Measurements from ENCODE around the gene INPP5A.
A peak's percentile ranks its signal among the peaks of the same experiment; 100 is the strongest.
"Not testable (repeated sequence)": the region's sequence is repeated elsewhere in the genome, so short reads cannot be mapped to it uniquely, and the experiment has no call there.

Gene INPP5A

GRCh38 chr10:132777441-132777840 is 239.9 kb downstream of the INPP5A start:
- DNase-seq, result no peak

- no peak for DNase-seq
These were observed 242.1 kb downstream of the INPP5A start for GRCh38 chr10:132779549-132780294.

- DNase-seq, result no peak
These were observed 242.8 kb downstream of the INPP5A start for GRCh38 chr10:132780356-132780755.

- no peak for DNase-seq
These were observed 244.0 kb downstream of the INPP5A start for GRCh38 chr10:132781556-132781955.

GRCh38 chr10:132783165-132783939 is 245.8 kb downstream of the INPP5A start:
- DNase-seq, result peak; percentile 76

GRCh38 chr10:132783940-132784865 is 246.6 kb downstream of the INPP5A start:
- peak; percentile 79 for DNase-seq

GRCh38 chr10:132784866-132785722 is 247.5 kb downstream of the INPP5A start:
- peak; percentile 65 for DNase-seq

- no peak for DNase-seq
These were observed 248.3 kb downstream of the INPP5A start, which contains the start of gene NKX6-2 for GRCh38 chr10:132785723-132786475. Gene NKX6-2, minus strand, starts transcription at chr10:132786147. Its CDS starts 199 bp downstream, at chr10:132785948.

GRCh38 chr10:132786476-132786883 is 248.9 kb downstream of the INPP5A start:
- peak; percentile 60 for DNase-seq

GRCh38 chr10:132786884-132787494 is 249.4 kb downstream of the INPP5A start:
- DNase-seq, result peak; percentile 73

GRCh38 chr10:132787495-132788179 is 250.1 kb downstream of the INPP5A start:
- DNase-seq, result peak; percentile 57

GRCh38 chr10:132788180-132788830 is 250.7 kb downstream of the INPP5A start:
- DNase-seq, result peak; percentile 63

GRCh38 chr10:132788831-132789219 is 251.2 kb downstream of the INPP5A start:
- DNase-seq, result peak; percentile 55

- DNase-seq, result no peak
These were observed 252.1 kb downstream of the INPP5A start for GRCh38 chr10:132789659-132790148.

GRCh38 chr10:132790470-132790869 is 252.9 kb downstream of the INPP5A start:
- peak; percentile 39 for DNase-seq

- DNase-seq, result peak; percentile 44
These were observed 253.6 kb downstream of the INPP5A start for GRCh38 chr10:132790934-132791829.

GRCh38 chr10:132792099-132792498 is 254.5 kb downstream of the INPP5A start:
- DNase-seq, result not testable (repeated sequence)

GRCh38 chr10:132792796-132793195 is 255.2 kb downstream of the INPP5A start:
- DNase-seq, result no peak
